K562 (cell line): ENCODE results near the gene FAM3C. TPM values are rescaled to one million over a fixed set of nuclear protein-coding genes. Genes with fewer than 3 reads are reported as not detected.

ENCODE experiments used
- ATAC-seq: fragments of 200-7000 bp; cut with Tn5 transposase; 3 replicates; pipeline ENCODE4 v1.9.1; 2020; ENCODE audit warnings: moderate library complexity
- BruUV-seq: library from RNA; stranded (reverse); fragments of 400-500 nt; replicated peaks from 2 replicates; lab custom pipeline; 2021; lab: Mats Ljungman, UMichigan
- CTCF ChIA-PET: fragments of 300-600 bp; formaldehyde crosslinking; extraction: SDS; loops from one replicate; lab custom pipeline; 2021; ENCODE audit warnings: low intra/inter-chr PET ratio; lab: Yijun Ruan, JAX
- POLR2A ChIA-PET: fragments of 300-600, 350-650 bp; sonication (Branson Sonifier 250); formaldehyde crosslinking; extraction: SDS; loops from one replicate; lab custom pipeline; 2021; ENCODE audit warnings: antibody characterized with exemption, inconsistent platforms; lab: Yijun Ruan, JAX
- DNase-seq, 4 experiments: peaks; one replicate each; pipeline versions ENCODE4 v3.0.0 to v3.0.0-alpha.2; 2011 to 2018; ENCODE audit warnings: low spot score in 3 of 4, mixed read lengths in 3 of 4; ENCODE audit errors: extremely low read depth in 1 of 4
- FAIRE-seq: peaks from 2 replicates; lab custom pipeline; 2011; peaks lifted over from hg19 to GRCh38; lab: Jason Lieb, UNC
- H2AFZ ChIP-seq: 2 replicates; pipeline ENCODE4 v1.6.0; 2011; ENCODE audit warnings: low read depth, low read length, control low read depth, inconsistent platforms
- H3K27ac ChIP-seq: fragments of 200-600 bp; 3 replicates; pipeline ENCODE4 v1.8.0; 2011; ENCODE audit warnings: low read depth, mild to moderate bottlenecking, control low read depth, inconsistent platforms, low read length, moderate library complexity, mixed read lengths; ENCODE audit errors: extremely low read depth
- H3K27me3 ChIP-seq, 2 experiments: fragments of 300-600 bp in 1 of 2; 2 replicates in 1 of 2; 3 replicates in 1 of 2; pipeline versions ENCODE4 v1.6.0 to v1.8.0; 2011; ENCODE audit warnings: inconsistent platforms in 2 of 2, low read length in 2 of 2, mild to moderate bottlenecking in 1 of 2, mixed read lengths in 1 of 2, moderate library complexity in 1 of 2; ENCODE audit not compliant: control insufficient read depth in 2 of 2, insufficient read depth in 2 of 2
- H3K36me3 ChIP-seq: fragments of 300-600 bp; 3 replicates; pipeline ENCODE4 v1.8.0; 2011; ENCODE audit warnings: mild to moderate bottlenecking, low read length, inconsistent platforms; ENCODE audit not compliant: control insufficient read depth, insufficient read depth
- H3K4me1 ChIP-seq, 2 experiments: fragments of 200-600 bp in 1 of 2; replicated peaks in 1 of 2; 2 replicates in 1 of 2; 3 replicates in 1 of 2; pipeline versions ENCODE4 v1.5.1 to v1.8.0; 2011; ENCODE audit warnings: inconsistent platforms in 2 of 2, low read length in 2 of 2, mild to moderate bottlenecking in 1 of 2, mixed read lengths in 1 of 2, moderate library complexity in 1 of 2; ENCODE audit not compliant: control insufficient read depth in 2 of 2, insufficient read depth in 2 of 2
- H3K4me2 ChIP-seq: 2 replicates; pipeline ENCODE4 v1.6.1; 2011; ENCODE audit warnings: low read length, control low read depth, inconsistent platforms, mixed read lengths; ENCODE audit not compliant: insufficient read depth
- H3K4me3 ChIP-seq: fragments of 200-600 bp; sonication (generic), shearing (Covaris generic); 2 replicates; pipeline ENCODE4 v1.5.1; 2016; ENCODE audit warnings: control low read depth, inconsistent platforms
- H3K79me2 ChIP-seq: fragments of 200-600 bp; 3 replicates; pipeline ENCODE4 v1.8.0; 2011; ENCODE audit warnings: low read length, inconsistent platforms; ENCODE audit not compliant: control insufficient read depth, insufficient read depth
- H3K9ac ChIP-seq, 2 experiments: 2 replicates each; pipeline versions ENCODE4 v1.6.0 to v1.6.1; 2011; ENCODE audit warnings: low read depth in 2 of 2, low read length in 2 of 2, control low read depth in 1 of 2, inconsistent platforms in 1 of 2, mild to moderate bottlenecking in 1 of 2, mixed read lengths in 1 of 2; ENCODE audit not compliant: insufficient read depth in 1 of 2
- H3K9me1 ChIP-seq: one replicate; pipeline ENCODE4 v1.6.0; 2011; ENCODE audit warnings: inconsistent platforms, mild to moderate bottlenecking, low read length, moderate library complexity; ENCODE audit not compliant: control insufficient read depth, insufficient read depth
- H3K9me3 ChIP-seq: replicated peaks from 2 replicates; pipeline ENCODE4 v1.5.1; 2011; ENCODE audit warnings: low read depth, low read length, inconsistent platforms; ENCODE audit not compliant: control insufficient read depth, insufficient read depth
- H4K20me1 ChIP-seq: replicated peaks from 2 replicates; pipeline ENCODE4 v1.6.1; 2011; ENCODE audit warnings: low read length, inconsistent platforms, mixed read lengths; ENCODE audit not compliant: control insufficient read depth, insufficient read depth
- HMBOX1 ChIP-seq: sonication (generic); IDR thresholded peaks from 2 replicates; pipeline ENCODE4 v1.6.1; 2016
- HSF4 ChIP-seq: fragments of 250-450 bp; sonication (Bioruptor Pico); IDR thresholded peaks from 2 replicates; pipeline ENCODE4 v2.1.2; 2022; ENCODE audit warnings: mild to moderate bottlenecking, moderate library complexity, borderline replicate concordance
- KHSRP ChIP-seq: fragments of 450-650 bp; IDR thresholded peaks from 2 replicates; pipeline ENCODE4 v1.6.1; 2017
- MYBL2 ChIP-seq, 2 experiments: fragments of 450-650 bp in 1 of 2; sonication (generic) in 1 of 2; formaldehyde crosslinking in 1 of 2; IDR thresholded peaks; 2 replicates each; pipeline versions ENCODE4 v1.6.1 to v1.8.1; 2017 to 2022; ENCODE audit warnings: borderline replicate concordance in 1 of 2, inconsistent platforms in 1 of 2, low read depth in 1 of 2, mild to moderate bottlenecking in 1 of 2, missing genetic modification reagents in 1 of 2, moderate library complexity in 1 of 2
- NFXL1 ChIP-seq: fragments of 450-650 bp; formaldehyde crosslinking; IDR thresholded peaks from 2 replicates; pipeline ENCODE4 v1.4.0; 2021; ENCODE audit warnings: mild to moderate bottlenecking
- SAFB2 ChIP-seq: fragments of 200-400 bp; formaldehyde crosslinking; IDR thresholded peaks from 2 replicates; pipeline ENCODE4 v1.6.1; 2018; ENCODE audit warnings: borderline replicate concordance, low read length, low read depth, moderate library complexity; ENCODE audit not compliant: severe bottlenecking
- ZNF224 ChIP-seq: sonication (generic); formaldehyde crosslinking; IDR thresholded peaks from 2 replicates; pipeline ENCODE4 v1.8.0; 2022; ENCODE audit warnings: mild to moderate bottlenecking, missing genetic modification reagents
- WGBS: fragments of 100-300 bp; shearing (Covaris generic); methylation state at CpG from one replicate; pipeline ENCODE4 v1.1.6; 2016; ENCODE audit warnings: low coverage, mixed read lengths; ENCODE audit not compliant: insufficient coverage; ENCODE audit errors: missing lambda C conversion rate; 5-methylcytosine and 5-hydroxymethylcytosine counted together
- in situ Hi-C: fragments of 300-500 bp; cut with MboI; formaldehyde crosslinking; loops from 4 replicates; pipeline ENCODE4 v1.15.0; 2018; ENCODE audit warnings: inconsistent platforms, mixed read lengths
- intact Hi-C: fragments of 100-400 bp; cut with micrococcal nuclease; formaldehyde crosslinking; loops from 2 replicates; pipeline ENCODE4 v1.14.2; 2022
- polyA plus RNA-seq, 8 experiments: library from polyadenylated mRNA; depleted of rRNA in 4 of 8; stranded (reverse) in 5 of 8; unstranded in 3 of 8; fragments of >200 nt; fragmentation: Nextera tagmentation in 2 of 8; fragmentation: Illumina TruSeq in 1 of 8; extraction: Ambion mirVana in 2 of 8; extraction: Trizol in 1 of 8; gene quantifications; 2 replicates each; pipeline versions ENCODE4 v1.2.1 to v1.2.3, GENCODE V29; 2011 to 2014; ENCODE audit warnings: inconsistent platforms in 1 of 8, missing spikeins in 1 of 8
- total RNA-seq, 7 experiments: library from RNA; depleted of rRNA in 6 of 7; stranded (reverse); fragments of >200 nt in 6 of 7; fragmentation: Illumina TruSeq in 2 of 7; extraction: Trizol in 2 of 7; gene quantifications; 2 replicates each; pipeline versions ENCODE4 v1.2.1 to v1.2.3, GENCODE V29; 2011 to 2021; ENCODE audit warnings: low replicate concordance in 1 of 7
- TF ChIP-seq, protein P1 (sequence below): fragments of 450-650 bp; formaldehyde crosslinking; IDR thresholded peaks from 2 replicates; pipeline ENCODE4 v1.4.0; 2020; ENCODE audit warnings: mild to moderate bottlenecking

Gene FAM3C
- total and polyA plus RNA-seq, 9 of the 15 experiments (the other 6 are each of a cell fraction or from before 2014, with no cell fraction given), result 10.6 to 42.6 (median 30.0) TPM

DNA sequence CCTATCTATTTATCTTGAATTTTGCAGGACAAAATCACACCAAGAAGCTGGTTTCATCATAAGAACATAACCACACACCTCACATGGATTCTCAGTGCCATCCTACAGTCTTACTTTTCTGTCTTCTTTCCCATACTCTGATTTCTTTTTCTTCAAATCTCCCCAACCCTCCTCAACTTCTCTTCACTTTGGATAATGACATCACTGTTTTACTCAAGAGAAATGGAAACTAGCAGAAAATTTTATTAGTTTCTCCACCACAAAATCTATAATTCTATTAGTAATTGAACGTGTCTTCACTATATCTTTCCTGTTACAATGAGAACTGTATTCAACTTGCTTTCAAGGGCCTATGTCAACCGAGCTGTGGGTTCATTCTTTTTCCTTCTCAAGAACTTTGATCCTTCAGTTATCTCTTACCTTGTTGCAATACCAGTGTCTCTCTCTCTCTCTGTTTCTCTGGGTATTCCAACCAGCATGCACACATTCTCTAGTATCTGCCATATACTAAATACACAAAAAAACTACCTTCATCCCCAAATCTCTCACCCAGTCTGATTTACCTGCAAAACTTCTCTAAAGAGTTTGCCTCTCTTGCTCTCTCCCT, 35.4 kb upstream of the FAM3C start:
- no peaks in the 10 kb centered on the region for H3K9me1 ChIP-seq
- no peaks in the 10 kb centered on the region for H3K27me3 ChIP-seq
- TF ChIP-seq NFXL1 (no peak), SAFB2 (no peak), KHSRP (no peak), HSF4 (no peak), MYBL2 (IDR thresholded peaks at IDR 0.05; ENCODE audit: low read depth) (no peak), MYBL2 (CRISPR knock-in tag; IDR thresholded peaks at IDR 0.05; ENCODE audit: borderline replicate concordance) (no peak), HMBOX1 (no peak), ZNF224 (no peak)
- TF ChIP-seq, protein P1, sequence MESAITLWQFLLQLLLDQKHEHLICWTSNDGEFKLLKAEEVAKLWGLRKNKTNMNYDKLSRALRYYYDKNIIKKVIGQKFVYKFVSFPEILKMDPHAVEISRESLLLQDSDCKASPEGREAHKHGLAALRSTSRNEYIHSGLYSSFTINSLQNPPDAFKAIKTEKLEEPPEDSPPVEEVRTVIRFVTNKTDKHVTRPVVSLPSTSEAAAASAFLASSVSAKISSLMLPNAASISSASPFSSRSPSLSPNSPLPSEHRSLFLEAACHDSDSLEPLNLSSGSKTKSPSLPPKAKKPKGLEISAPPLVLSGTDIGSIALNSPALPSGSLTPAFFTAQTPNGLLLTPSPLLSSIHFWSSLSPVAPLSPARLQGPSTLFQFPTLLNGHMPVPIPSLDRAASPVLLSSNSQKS (CRISPR knock-in tag), result no peak
- ATAC-seq (no peak), DNase-seq (no peak), FAIRE-seq (no peak)
- no peaks in the 10 kb centered on the region for H3K79me2 ChIP-seq
- no peak overlapping the region for H2AFZ ChIP-seq
- no peak overlapping the region for H3K4me2 ChIP-seq
- BruUV-seq, result no TSS peak
- no peaks in the 10 kb centered on the region for H3K9me3 ChIP-seq
- in situ Hi-C loops, result no loop called here
- no peaks in the 10 kb centered on the region for H4K20me1 ChIP-seq
- ChIA-PET POLR2A (interaction anchor here (0.6 kb wide), 1 partner anchor 145 kb away, joined by 3 read pairs; no protein-coding TSS in a partner anchor), CTCF (no interaction called here)
- intact Hi-C loops, result no loop called here
- 0% methylated on average over 2 of the region's 2 CpGs for WGBS
- H3K4me3 ChIP-seq, result no peak overlapping the region
- peaks cover 0 to under 1% of the 10 kb centered on the region in 2 experiments; a peak in 1 of 5 replicates for H3K4me1 ChIP-seq
- no peak overlapping the region for H3K27ac ChIP-seq
- H3K36me3 ChIP-seq, result no peaks in the 10 kb centered on the region
- H3K9ac ChIP-seq, result no peak overlapping the region
